Measurements from ENCODE around the gene NOD2. TPM values are rescaled to one million over a fixed set of nuclear protein-coding genes. Genes with fewer than 3 reads are reported as not detected.

NOD2 gene
- total RNA-seq, 1 experiment from 2014 or later, result 0.17 TPM

- Histone ChIP-seq H3K4me1 (ENCODE audit: insufficient read depth, low read length) (no peaks in the 10 kb centered on the region), H2BK15ac (ENCODE audit: low read depth, low read length) (no peak overlapping the region), H3K27ac (ENCODE audit: insufficient read length, low read depth, low read length) (no peak overlapping the region), H4K5ac (ENCODE audit: insufficient read length, low read depth, low read length) (no peak overlapping the region), H3K18ac (ENCODE audit: insufficient read length, low read depth, low read length) (no peak overlapping the region), H2BK20ac (ENCODE audit: low read depth, low read length, poor library complexity, severe bottlenecking) (no peak overlapping the region), H3K79me1 (ENCODE audit: insufficient read depth, low read depth, low read length, poor library complexity, severe bottlenecking) (no peaks in the 10 kb centered on the region), H2BK120ac (ENCODE audit: low read depth, low read length, poor library complexity, severe bottlenecking) (no peak overlapping the region), H4K20me1 (ENCODE audit: control insufficient read depth, insufficient read depth, insufficient read length) (no peaks in the 10 kb centered on the region), H3K23me2 (ENCODE audit: insufficient read length, low read depth, low read length, poor library complexity, severe bottlenecking) (no peaks in the 10 kb centered on the region), H4K8ac (replicated peaks; ENCODE audit: insufficient read length, low read depth, low read length) (no peak overlapping the region), H2AK5ac (ENCODE audit: insufficient read length, low read length) (no peak overlapping the region), H2AFZ (ENCODE audit: low read length) (no peak overlapping the region), H3K27me3 (ENCODE audit: insufficient read depth, low read length) (no peaks in the 10 kb centered on the region), H2BK5ac (ENCODE audit: insufficient read length, low read length) (no peak overlapping the region), H3K4me2 (ENCODE audit: insufficient read depth, insufficient read length, low read length) (no peak overlapping the region), H3K9me3 (ENCODE audit: control insufficient read depth, low read depth, low read length) (no peaks in the 10 kb centered on the region), H3K56ac (ENCODE audit: insufficient read length, low read depth, low read length) (no peak overlapping the region), H4K91ac (ENCODE audit: insufficient read length, low read depth, low read length) (no peak overlapping the region), H3K23ac (ENCODE audit: insufficient read length, low read depth, low read length) (no peak overlapping the region), H3K4ac (ENCODE audit: low read depth, low read length) (no peak overlapping the region), H2BK12ac (ENCODE audit: insufficient read length, low read depth, low read length) (no peak overlapping the region), H3K9ac (ENCODE audit: extremely low read depth, insufficient read length, low read length) (no peak overlapping the region), H3T11ph (ENCODE audit: low read length) (no peak overlapping the region), H3K14ac (ENCODE audit: insufficient read depth, low read length) (no peak overlapping the region), H3K79me2 (ENCODE audit: insufficient read depth, low read length) (no peaks in the 10 kb centered on the region)
- Mint-ChIP-seq H3K9me3 (no peaks in the 10 kb centered on the region), H3K36me3 (ENCODE audit: insufficient read depth in 1 of 3, low read depth in 3 of 3) (no peaks in the 10 kb centered on the region), H3K27me3 (ENCODE audit: low read depth) (peaks cover 27% of the 10 kb centered on the region), H3K4me3 (no peak overlapping the region; a peak in 1 of 5 replicates), H3K4me1 (no peaks in the 10 kb centered on the region; a peak in 1 of 4 replicates), H3K27ac (no peak overlapping the region)
- WGBS (ENCODE audit: extremely low coverage, insufficient read length, low lambda C conversion rate), result no CpG with 5 or more reads among the region's 7 CpGs
- no peak for DNase-seq
- TF ChIP-seq, protein P1, sequence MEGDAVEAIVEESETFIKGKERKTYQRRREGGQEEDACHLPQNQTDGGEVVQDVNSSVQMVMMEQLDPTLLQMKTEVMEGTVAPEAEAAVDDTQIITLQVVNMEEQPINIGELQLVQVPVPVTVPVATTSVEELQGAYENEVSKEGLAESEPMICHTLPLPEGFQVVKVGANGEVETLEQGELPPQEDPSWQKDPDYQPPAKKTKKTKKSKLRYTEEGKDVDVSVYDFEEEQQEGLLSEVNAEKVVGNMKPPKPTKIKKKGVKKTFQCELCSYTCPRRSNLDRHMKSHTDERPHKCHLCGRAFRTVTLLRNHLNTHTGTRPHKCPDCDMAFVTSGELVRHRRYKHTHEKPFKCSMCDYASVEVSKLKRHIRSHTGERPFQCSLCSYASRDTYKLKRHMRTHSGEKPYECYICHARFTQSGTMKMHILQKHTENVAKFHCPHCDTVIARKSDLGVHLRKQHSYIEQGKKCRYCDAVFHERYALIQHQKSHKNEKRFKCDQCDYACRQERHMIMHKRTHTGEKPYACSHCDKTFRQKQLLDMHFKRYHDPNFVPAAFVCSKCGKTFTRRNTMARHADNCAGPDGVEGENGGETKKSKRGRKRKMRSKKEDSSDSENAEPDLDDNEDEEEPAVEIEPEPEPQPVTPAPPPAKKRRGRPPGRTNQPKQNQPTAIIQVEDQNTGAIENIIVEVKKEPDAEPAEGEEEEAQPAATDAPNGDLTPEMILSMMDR (conservative IDR thresholded peaks at IDR 0.05), result no peak
Observed at GRCh38 chr16:50735629-50736122, 42.3 kb downstream of the NOD2 start.

All from H9 (cell line).